Measurements from ENCODE around the gene SHPK. TPM values are rescaled to one million over a fixed set of nuclear protein-coding genes. Genes with fewer than 3 reads are reported as not detected.

Gene SHPK
- total and polyA plus RNA-seq, 9 of the 15 experiments (the other 6 are each of a cell fraction or from before 2014, with no cell fraction given): 2.5 to 16.3 (median 11.8) TPM

GRCh38 chr17:3643889-3644349 lies 7.9 kb upstream of the SHPK start (continued):
- TF ChIP-seq BRCA1 (IDR thresholded peaks at IDR 0.05): no peak
- no peak for TF ChIP-seq BRCA1 (CRISPR knock-in tag; IDR thresholded peaks at IDR 0.05)
- no peak for TF ChIP-seq LEF1 (IDR thresholded peaks at IDR 0.05)
- TF ChIP-seq NCOA2 (IDR thresholded peaks at IDR 0.05; ENCODE audit: partially characterized antibody in 2 of 2): no peak
- no peak for TF ChIP-seq ZNF143 (CRISPR knock-in tag; IDR thresholded peaks at IDR 0.05)
- TF ChIP-seq ZNF583 (CRISPR knock-in tag; IDR thresholded peaks at IDR 0.05): no peak
- TF ChIP-seq BCOR (IDR thresholded peaks at IDR 0.05): peak; percentile 88
- TF ChIP-seq ZNF239 (CRISPR knock-in tag; IDR thresholded peaks at IDR 0.05): no peak
- TF ChIP-seq ZNF347 (CRISPR knock-in tag; IDR thresholded peaks at IDR 0.05; ENCODE audit: low read depth): no peak
- no peak for TF ChIP-seq ILK (tag; IDR thresholded peaks at IDR 0.05; ENCODE audit: borderline replicate concordance, low read depth)
- no peak for TF ChIP-seq ZBTB34 (CRISPR knock-in tag; IDR thresholded peaks at IDR 0.05)
- TF ChIP-seq CREM (IDR thresholded peaks at IDR 0.05; ENCODE audit: low read depth): no peak
- TF ChIP-seq, protein P1, sequence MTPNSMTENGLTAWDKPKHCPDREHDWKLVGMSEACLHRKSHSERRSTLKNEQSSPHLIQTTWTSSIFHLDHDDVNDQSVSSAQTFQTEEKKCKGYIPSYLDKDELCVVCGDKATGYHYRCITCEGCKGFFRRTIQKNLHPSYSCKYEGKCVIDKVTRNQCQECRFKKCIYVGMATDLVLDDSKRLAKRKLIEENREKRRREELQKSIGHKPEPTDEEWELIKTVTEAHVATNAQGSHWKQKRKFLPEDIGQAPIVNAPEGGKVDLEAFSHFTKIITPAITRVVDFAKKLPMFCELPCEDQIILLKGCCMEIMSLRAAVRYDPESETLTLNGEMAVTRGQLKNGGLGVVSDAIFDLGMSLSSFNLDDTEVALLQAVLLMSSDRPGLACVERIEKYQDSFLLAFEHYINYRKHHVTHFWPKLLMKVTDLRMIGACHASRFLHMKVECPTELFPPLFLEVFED (CRISPR knock-in tag; conservative IDR thresholded peaks at IDR 0.05): no peak
- 0 out of 2 replicates have a peak, but pooled peaks have one; percentile 21 for TF ChIP-seq DPF2 (IDR thresholded peaks at IDR 0.05)

Data from K562 (cell line).